ENCODE measurements around the gene AOPEP. TPM values are rescaled to one million over a fixed set of nuclear protein-coding genes. Genes with fewer than 3 reads are reported as not detected.
A peak's percentile ranks its signal among the peaks of the same experiment; 100 is the strongest.

AOPEP gene
- total RNA-seq, 4 donors from 2014 or later = 56.5 to 160 (median 103) TPM

DNA sequence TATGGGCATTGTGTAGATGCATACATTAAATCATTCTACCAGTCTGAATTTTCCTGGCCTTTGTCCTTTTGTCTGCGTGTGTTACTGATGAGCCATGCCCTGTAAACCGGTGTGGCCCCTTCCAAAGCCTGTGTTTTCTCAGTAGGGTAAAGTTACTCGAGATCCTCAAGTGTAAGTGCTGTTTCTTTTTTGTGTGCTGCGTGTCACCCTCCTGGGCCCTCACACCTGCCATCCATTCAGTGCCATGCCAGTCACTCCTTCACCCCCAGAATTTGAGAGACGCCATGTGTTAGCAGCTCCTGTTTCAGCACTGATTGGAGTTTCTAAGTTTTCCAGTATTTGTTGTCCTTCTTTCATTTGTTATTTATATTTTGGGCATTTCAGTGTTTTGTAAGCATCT is 302.8 kb downstream of the AOPEP start:
- in situ Hi-C loops (cut with MboI; ENCODE audit: low sequenced_read_pairs in 4 of 4) (loop anchor here in 1 of 4 donors (25.0 kb wide), 1 partner anchor 242 kb away; no protein-coding TSS in a partner anchor), intact Hi-C loops (cut with DNase I; ENCODE audit: low total_unique reads) (no loop called here)
- DNase-seq (no peak), ATAC-seq (no peak)
- Histone ChIP-seq H3K9me3 (no peaks in the 10 kb centered on the region), H3K4me3 (peak overlapping the region in 1 of 4 donors; percentile 1), H3K27me3 (no peaks in the 10 kb centered on the region), H3K27ac (peak overlapping the region; percentile 95 to 98 (median 97)), H3K4me1 (peaks cover 99% of the 10 kb centered on the region in 2 donors), H3K36me3 (no peaks in the 10 kb centered on the region)
- TF ChIP-seq, protein P1, sequence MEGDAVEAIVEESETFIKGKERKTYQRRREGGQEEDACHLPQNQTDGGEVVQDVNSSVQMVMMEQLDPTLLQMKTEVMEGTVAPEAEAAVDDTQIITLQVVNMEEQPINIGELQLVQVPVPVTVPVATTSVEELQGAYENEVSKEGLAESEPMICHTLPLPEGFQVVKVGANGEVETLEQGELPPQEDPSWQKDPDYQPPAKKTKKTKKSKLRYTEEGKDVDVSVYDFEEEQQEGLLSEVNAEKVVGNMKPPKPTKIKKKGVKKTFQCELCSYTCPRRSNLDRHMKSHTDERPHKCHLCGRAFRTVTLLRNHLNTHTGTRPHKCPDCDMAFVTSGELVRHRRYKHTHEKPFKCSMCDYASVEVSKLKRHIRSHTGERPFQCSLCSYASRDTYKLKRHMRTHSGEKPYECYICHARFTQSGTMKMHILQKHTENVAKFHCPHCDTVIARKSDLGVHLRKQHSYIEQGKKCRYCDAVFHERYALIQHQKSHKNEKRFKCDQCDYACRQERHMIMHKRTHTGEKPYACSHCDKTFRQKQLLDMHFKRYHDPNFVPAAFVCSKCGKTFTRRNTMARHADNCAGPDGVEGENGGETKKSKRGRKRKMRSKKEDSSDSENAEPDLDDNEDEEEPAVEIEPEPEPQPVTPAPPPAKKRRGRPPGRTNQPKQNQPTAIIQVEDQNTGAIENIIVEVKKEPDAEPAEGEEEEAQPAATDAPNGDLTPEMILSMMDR (IDR thresholded peaks at IDR 0.05 in 4 of 5, conservative IDR thresholded peaks at IDR 0.05 in 1 of 5) = no peak
- TF ChIP-seq POLR2A (IDR thresholded peaks at IDR 0.05) = no peak

DNA sequence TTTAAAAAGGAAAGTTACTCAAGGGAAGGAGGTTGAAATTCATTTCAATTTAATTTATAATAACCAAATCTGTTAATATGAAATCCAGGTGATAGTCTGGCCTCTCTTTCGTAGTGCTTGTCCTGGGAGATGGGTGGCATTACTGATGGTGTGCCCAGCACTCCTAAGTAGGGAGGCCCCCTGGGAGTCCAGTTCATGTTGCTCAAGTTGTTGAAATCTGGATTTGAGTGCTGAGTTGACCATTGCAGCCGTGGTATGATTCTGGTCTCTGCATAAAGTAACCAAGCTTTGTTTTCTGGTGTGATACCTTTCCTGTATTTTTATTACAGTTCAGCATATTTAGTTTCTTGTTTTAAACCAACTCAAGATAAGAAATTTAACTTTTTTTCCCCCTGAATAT is 303.2 kb downstream of the AOPEP start:
- Histone ChIP-seq H3K9me3 (no peaks in the 10 kb centered on the region), H3K27ac (peak overlapping the region; percentile 95 to 98 (median 97)), H3K4me3 (no peak overlapping the region), H3K36me3 (no peaks in the 10 kb centered on the region), H3K4me1 (peaks cover 99% of the 10 kb centered on the region in 2 donors), H3K27me3 (no peaks in the 10 kb centered on the region)
- in situ Hi-C loops (cut with MboI; ENCODE audit: low sequenced_read_pairs in 4 of 4) = loop anchor here in 1 of 4 donors (25.0 kb wide), 1 partner anchor 242 kb away; no protein-coding TSS in a partner anchor
- intact Hi-C loops (cut with DNase I; ENCODE audit: low total_unique reads) = no loop called here
- no peak for DNase-seq
- ATAC-seq = no peak
- TF ChIP-seq POLR2A (IDR thresholded peaks at IDR 0.05) = no peak
- TF ChIP-seq, protein P1 (IDR thresholded peaks at IDR 0.05 in 4 of 5, conservative IDR thresholded peaks at IDR 0.05 in 1 of 5) = no peak

DNA sequence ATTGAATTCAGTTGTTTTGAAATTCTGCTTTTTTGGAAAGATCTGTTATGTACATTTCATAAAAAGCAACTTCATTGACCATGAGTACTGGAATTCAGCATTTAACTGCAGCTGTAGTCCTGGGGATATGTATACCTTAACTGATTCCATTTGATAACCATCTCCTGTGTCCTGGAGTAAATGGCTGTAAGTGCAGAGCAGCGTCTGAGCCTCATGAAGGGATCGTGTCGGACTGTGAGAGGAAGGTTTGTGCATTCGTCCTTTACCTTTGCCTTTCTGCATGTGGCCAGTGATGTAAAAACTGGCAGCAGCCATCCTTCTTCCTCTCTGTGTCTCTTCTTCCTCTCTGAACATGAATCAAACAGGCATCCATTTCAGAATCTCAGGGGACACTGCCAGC is 303.8 kb downstream of the AOPEP start:
- no peak for ATAC-seq
- TF ChIP-seq, protein P1 (IDR thresholded peaks at IDR 0.05 in 4 of 5, conservative IDR thresholded peaks at IDR 0.05 in 1 of 5) = no peak
- TF ChIP-seq POLR2A (IDR thresholded peaks at IDR 0.05) = no peak

DNA sequence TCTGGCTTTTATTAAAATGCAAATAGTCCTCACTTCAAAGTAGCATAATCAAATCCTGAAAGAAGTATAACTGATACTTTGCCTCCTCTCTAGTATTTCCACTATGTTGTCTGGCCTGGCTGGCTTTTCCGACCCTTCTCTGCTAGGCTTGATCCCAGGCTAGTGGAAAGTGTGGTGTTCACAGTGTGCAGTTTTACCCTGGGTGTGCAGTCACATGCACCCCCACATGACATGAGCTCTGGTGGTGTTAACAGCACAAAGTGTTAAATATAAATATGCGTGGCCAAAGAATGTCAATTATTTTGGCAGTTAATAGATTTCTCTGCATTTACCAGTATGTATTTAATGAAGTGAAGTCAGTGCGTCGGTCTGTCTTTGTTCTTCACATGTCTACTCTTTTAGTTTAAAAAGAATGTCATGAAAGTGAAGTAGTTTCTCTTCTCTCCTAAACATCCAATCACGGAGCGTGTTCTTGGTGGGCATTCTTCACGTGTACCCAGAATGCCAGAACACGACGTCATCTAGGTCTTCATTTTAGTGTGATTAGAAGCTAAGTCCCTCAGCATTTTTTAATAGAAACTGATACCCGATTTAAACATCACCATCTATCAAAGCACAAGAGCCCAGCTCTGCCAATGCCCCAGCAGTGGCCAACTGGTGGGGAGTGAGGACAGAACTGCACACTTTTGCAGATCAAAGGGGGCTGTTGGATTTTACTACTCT is 304.6 kb downstream of the AOPEP start:
- H3K9me3 ChIP-seq = no peaks in the 10 kb centered on the region
- H3K27ac ChIP-seq = peak overlapping the region; percentile 95 to 98 (median 97)
- H3K4me3 ChIP-seq = no peak overlapping the region
- in situ Hi-C loops (cut with MboI; ENCODE audit: low sequenced_read_pairs in 4 of 4) (loop anchor here in 1 of 4 donors (25.0 kb wide), 1 partner anchor 244 kb away; no protein-coding TSS in a partner anchor), intact Hi-C loops (cut with DNase I; ENCODE audit: low total_unique reads) (no loop called here)
- DNase-seq = no peak
- H3K36me3 ChIP-seq = no peaks in the 10 kb centered on the region
- H3K27me3 ChIP-seq = no peaks in the 10 kb centered on the region
- no peak for ATAC-seq
- no peak for TF ChIP-seq POLR2A (IDR thresholded peaks at IDR 0.05)
- TF ChIP-seq, protein P1 (IDR thresholded peaks at IDR 0.05 in 4 of 5, conservative IDR thresholded peaks at IDR 0.05 in 1 of 5) = no peak
- peaks cover 95 to 97% of the 10 kb centered on the region in 2 donors for H3K4me1 ChIP-seq

More for the DNA sequence above, 303.8 kb downstream of the AOPEP start:
- intact Hi-C loops (cut with DNase I; ENCODE audit: low total_unique reads) (no loop called here), in situ Hi-C loops (cut with MboI; ENCODE audit: low sequenced_read_pairs in 4 of 4) (loop anchor here in 1 of 4 donors (25.0 kb wide), 1 partner anchor 243 kb away; no protein-coding TSS in a partner anchor)
- DNase-seq = no peak
- Histone ChIP-seq H3K27me3 (no peaks in the 10 kb centered on the region), H3K9me3 (no peaks in the 10 kb centered on the region), H3K4me1 (peaks cover 97 to 99% of the 10 kb centered on the region in 2 donors), H3K27ac (peak overlapping the region; percentile 95 to 98 (median 97)), H3K36me3 (no peaks in the 10 kb centered on the region), H3K4me3 (no peak overlapping the region)
